ENCODE results near the gene SPDYC. TPM values are rescaled to one million over a fixed set of nuclear protein-coding genes. Genes with fewer than 3 reads are reported as not detected.

SPDYC gene, protein sequence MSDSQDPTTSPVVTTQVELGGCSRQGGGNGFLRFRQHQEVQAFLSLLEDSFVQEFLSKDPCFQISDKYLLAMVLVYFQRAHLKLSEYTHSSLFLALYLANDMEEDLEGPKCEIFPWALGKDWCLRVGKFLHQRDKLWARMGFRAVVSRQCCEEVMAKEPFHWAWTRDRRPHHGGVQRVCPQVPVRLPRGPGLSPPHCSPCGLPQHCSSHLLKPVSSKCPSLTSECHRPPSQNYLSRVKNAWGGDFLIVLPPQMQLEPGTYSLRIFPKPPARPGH
- not detected in 2 replicates for total RNA-seq
- polyA plus RNA-seq: not detected in 2 replicates

GRCh38 chr11:65170058-65170534 lies at the start of gene SPDYC:
Gene SPDYC (plus strand): TSS chr11:65170233. CDS start chr11:65171358, 1,125 bp downstream.
- Histone ChIP-seq H3K36me3 (replicated peaks; ENCODE audit: insufficient read depth, low read depth) (no peaks in the 10 kb centered on the region), H3K79me2 (no peaks in the 10 kb centered on the region), H2AFZ (no peak within 1 kb of the TSS), H3K4me2 (no peak within 1 kb of the TSS), H3K4me1 (ENCODE audit: insufficient read depth) (no peaks in the 10 kb centered on the region), H3K9me3 (ENCODE audit: low read depth) (no peaks in the 10 kb centered on the region), H3K27ac (no peak within 1 kb of the TSS), H3K27me3 (no peaks in the 10 kb centered on the region), H3K4me3 (no peak within 1 kb of the TSS), H4K20me1 (ENCODE audit: insufficient read depth, poor library complexity, severe bottlenecking) (no peaks in the 10 kb centered on the region), H3K9me2 (replicated peaks; ENCODE audit: insufficient read depth) (no peaks in the 10 kb centered on the region)
- TF ChIP-seq EZH2phosphoT487 (IDR thresholded peaks at IDR 0.05; ENCODE audit: low read depth, severe bottlenecking, unreplicated experiment): no peak
- 90% methylated on average over 21 of the region's 21 CpGs for WGBS (ENCODE audit: low lambda C conversion rate, missing lambda C conversion rate)
- no peak for DNase-seq (ENCODE audit: low spot score)

DNA sequence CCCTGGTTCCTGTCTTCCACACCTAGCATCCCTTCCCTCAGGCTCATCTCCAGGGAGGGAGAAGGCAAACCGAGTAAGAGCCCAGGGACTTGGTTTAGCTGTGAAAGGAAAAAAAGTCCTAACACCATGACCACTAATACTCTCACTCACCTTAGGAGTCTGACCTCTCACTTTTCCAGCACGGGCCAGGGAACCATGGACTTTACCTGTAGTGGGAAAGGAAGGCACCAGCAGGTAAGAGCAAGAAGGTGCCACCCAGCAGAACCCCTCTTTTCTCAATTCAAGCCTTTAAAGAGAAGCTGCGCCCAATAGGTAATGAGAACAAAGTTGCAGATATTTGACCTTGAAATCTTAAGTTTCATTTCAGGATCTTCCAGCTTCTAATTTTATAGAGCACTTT lies 49.2 kb upstream of the SPDYC start:
- H2AFZ ChIP-seq: no peak overlapping the region
- WGBS (ENCODE audit: low lambda C conversion rate, missing lambda C conversion rate): 90% methylated on average over 3 of the region's 3 CpGs
- no peaks in the 10 kb centered on the region for H3K9me3 ChIP-seq (ENCODE audit: low read depth)
- no peaks in the 10 kb centered on the region for H3K27me3 ChIP-seq
- H3K9me2 ChIP-seq (replicated peaks; ENCODE audit: insufficient read depth): no peaks in the 10 kb centered on the region
- peak overlapping the region; percentile 93 for H3K27ac ChIP-seq
- no peak for DNase-seq (ENCODE audit: low spot score)
- H3K79me2 ChIP-seq: peaks cover 64% of the 10 kb centered on the region
- no peaks in the 10 kb centered on the region for H4K20me1 ChIP-seq (ENCODE audit: insufficient read depth, poor library complexity, severe bottlenecking)
- H3K4me1 ChIP-seq (ENCODE audit: insufficient read depth): peaks cover 23% of the 10 kb centered on the region
- peak overlapping the region; percentile 60 for H3K4me3 ChIP-seq
- H3K36me3 ChIP-seq (replicated peaks; ENCODE audit: insufficient read depth, low read depth): peaks cover 2% of the 10 kb centered on the region
- no peak for TF ChIP-seq EZH2 (IDR thresholded peaks at IDR 0.05; ENCODE audit: borderline replicate concordance)
- TF ChIP-seq EZH2phosphoT487 (IDR thresholded peaks at IDR 0.05; ENCODE audit: low read depth, severe bottlenecking, unreplicated experiment): no peak
- TF ChIP-seq, protein P1, sequence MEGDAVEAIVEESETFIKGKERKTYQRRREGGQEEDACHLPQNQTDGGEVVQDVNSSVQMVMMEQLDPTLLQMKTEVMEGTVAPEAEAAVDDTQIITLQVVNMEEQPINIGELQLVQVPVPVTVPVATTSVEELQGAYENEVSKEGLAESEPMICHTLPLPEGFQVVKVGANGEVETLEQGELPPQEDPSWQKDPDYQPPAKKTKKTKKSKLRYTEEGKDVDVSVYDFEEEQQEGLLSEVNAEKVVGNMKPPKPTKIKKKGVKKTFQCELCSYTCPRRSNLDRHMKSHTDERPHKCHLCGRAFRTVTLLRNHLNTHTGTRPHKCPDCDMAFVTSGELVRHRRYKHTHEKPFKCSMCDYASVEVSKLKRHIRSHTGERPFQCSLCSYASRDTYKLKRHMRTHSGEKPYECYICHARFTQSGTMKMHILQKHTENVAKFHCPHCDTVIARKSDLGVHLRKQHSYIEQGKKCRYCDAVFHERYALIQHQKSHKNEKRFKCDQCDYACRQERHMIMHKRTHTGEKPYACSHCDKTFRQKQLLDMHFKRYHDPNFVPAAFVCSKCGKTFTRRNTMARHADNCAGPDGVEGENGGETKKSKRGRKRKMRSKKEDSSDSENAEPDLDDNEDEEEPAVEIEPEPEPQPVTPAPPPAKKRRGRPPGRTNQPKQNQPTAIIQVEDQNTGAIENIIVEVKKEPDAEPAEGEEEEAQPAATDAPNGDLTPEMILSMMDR (IDR thresholded peaks at IDR 0.05; ENCODE audit: poor library complexity): no peak
- H3K4me2 ChIP-seq: peak overlapping the region; percentile 89

DNA sequence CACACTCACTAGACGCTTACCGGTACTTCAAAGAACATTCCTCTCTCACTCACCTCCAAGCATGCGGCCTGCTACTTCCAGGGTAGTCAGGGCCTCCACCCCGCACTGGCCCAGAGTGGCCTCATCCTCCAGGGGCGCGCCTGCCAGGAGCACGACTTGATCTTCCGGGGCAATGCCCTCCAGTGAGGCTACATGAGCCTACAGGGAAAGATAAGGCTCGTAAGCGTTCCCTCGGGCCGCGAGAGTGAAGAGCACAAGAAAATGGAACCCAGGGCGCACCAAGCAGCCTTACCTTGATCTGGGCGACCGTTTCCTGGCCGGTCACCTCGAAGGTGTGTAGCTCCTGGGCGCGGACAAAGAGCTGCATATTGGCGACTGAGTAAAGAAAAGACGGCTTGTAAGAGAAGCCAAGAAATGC lies 48.6 kb upstream of the SPDYC start:
- Histone ChIP-seq H3K27me3 (no peaks in the 10 kb centered on the region), H3K9me3 (ENCODE audit: low read depth) (no peaks in the 10 kb centered on the region), H3K36me3 (replicated peaks; ENCODE audit: insufficient read depth, low read depth) (peaks cover 2% of the 10 kb centered on the region), H3K79me2 (peaks cover 58% of the 10 kb centered on the region), H3K9me2 (replicated peaks; ENCODE audit: insufficient read depth) (no peaks in the 10 kb centered on the region), H2AFZ (no peak overlapping the region), H3K4me3 (peak overlapping the region; percentile 60), H4K20me1 (ENCODE audit: insufficient read depth, poor library complexity, severe bottlenecking) (no peaks in the 10 kb centered on the region), H3K27ac (peak overlapping the region; percentile 93), H3K4me2 (peak overlapping the region; percentile 89), H3K4me1 (ENCODE audit: insufficient read depth) (peaks cover 17% of the 10 kb centered on the region)
- TF ChIP-seq EZH2 (IDR thresholded peaks at IDR 0.05; ENCODE audit: borderline replicate concordance) (no peak), EZH2phosphoT487 (IDR thresholded peaks at IDR 0.05; ENCODE audit: low read depth, severe bottlenecking, unreplicated experiment) (no peak)
- TF ChIP-seq, protein P1 (IDR thresholded peaks at IDR 0.05; ENCODE audit: poor library complexity): no peak
- DNase-seq (ENCODE audit: low spot score): peak; percentile 72
- WGBS (ENCODE audit: low lambda C conversion rate, missing lambda C conversion rate): 3% methylated on average over 22 of the region's 22 CpGs

Data from hepatocyte (in vitro differentiated cells).